Fibroblast of skin of scalp (primary cell): Measurements from ENCODE around the gene ZXDC.
A peak's percentile ranks its signal among the peaks of the same experiment; 100 is the strongest.

Experiments used
- DNase-seq: peaks from one replicate; pipeline ENCODE4 v3.0.0-alpha.2; 2013

ZXDC gene

GRCh38 chr3:126434931-126435411 lies 40.7 kb downstream of the ZXDC start:
- no peak for DNase-seq

DNA sequence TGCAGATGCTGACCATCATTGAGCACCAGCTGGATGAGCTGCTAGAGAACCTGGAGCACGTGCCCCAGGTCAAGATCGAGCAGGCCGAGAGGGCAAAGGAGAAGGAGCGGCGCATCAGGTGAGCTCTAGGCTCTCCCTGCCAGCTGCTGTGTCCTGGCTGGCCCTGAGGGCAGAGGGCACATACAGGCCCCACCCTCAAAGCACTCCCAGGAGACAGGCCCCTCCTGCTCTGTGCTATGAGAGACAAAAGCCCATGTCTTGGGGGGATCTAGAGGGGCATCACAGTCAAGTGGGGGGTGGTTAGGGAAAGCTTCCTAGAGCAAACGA lies 41.5 kb downstream of the ZXDC start:
- DNase-seq = no peak

DNA sequence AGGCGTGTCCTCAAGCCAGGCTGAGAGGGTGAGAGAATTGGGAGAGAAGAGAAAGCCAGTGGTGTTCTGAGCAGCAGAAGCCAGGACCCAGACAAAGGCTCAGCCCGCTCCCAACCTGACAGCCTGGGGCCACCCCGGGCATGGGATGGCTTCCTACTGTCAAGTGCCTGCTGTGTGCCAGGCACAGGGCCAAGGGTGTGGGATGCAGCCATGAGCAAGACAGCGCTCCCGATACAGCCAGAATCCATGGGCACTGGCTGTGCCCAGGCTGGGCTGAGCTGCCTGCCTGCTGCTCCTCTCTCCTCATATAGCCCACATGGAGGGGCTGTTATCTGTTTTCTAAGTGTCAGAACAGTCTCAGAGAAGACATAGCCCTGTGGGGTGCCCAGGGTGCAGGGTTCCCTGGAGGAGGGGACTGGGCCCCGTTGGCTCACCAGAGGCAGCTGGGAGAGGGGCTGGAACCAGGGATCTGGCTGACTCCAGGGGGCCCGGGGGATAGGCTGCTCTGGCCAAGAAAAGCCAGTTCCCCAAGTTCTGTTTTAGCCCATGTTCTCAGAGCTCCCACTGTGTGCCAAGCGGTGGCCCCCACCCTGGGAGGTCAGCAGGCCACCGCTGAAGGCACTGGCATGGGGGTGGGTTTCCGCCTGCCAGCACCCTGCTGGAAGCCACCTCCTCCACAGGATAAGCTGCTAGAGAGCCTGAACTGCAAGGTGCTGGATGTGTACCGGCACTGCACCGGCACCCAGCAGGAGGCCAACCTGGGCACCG lies 42.0 kb downstream of the ZXDC start:
- DNase-seq = no peak

DNA sequence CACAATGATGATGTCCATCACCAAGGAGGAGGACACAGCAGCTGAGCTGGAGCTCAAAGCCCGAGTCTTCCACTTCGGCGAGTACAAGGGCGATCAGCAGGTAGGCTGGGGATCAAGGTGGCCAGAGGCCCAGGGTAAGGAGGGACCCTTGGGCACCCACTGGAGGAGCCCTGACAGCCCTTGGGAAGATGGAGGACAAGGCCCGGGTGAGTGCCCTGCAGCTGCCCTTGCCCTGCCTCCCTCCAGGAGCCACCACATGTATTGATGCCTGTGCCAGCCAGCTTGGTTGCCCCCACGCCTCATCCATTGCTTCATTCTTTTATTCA lies 42.6 kb downstream of the ZXDC start:
- DNase-seq = no peak

GRCh38 chr3:126432361-126433104 lies 43.2 kb downstream of the ZXDC start:
- DNase-seq = peak; percentile 50

DNA sequence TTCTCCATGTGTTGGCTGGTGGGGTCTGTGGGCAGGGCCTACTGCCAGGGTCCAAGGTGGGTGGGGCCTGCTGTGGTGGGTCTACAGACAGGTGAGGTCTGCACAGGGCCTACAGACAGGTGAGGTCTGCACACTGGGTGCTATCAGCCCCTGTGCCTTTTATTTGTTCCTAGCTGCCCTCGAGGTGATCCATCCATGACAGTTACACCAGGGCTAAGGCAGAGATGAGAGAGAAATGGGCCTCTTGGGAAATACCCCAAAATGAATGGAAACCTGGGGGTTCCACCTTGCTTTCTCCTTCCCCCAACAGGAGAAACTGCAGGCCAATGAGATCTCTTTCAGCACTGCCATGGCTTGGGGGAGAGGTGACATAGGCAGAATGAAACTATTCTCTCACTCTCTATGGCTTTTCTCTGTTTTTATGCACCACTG lies 44.6 kb downstream of the ZXDC start:
- DNase-seq = no peak

- DNase-seq = no peak
These were observed 50.9 kb downstream of the ZXDC start for GRCh38 chr3:126424751-126425150.

DNA sequence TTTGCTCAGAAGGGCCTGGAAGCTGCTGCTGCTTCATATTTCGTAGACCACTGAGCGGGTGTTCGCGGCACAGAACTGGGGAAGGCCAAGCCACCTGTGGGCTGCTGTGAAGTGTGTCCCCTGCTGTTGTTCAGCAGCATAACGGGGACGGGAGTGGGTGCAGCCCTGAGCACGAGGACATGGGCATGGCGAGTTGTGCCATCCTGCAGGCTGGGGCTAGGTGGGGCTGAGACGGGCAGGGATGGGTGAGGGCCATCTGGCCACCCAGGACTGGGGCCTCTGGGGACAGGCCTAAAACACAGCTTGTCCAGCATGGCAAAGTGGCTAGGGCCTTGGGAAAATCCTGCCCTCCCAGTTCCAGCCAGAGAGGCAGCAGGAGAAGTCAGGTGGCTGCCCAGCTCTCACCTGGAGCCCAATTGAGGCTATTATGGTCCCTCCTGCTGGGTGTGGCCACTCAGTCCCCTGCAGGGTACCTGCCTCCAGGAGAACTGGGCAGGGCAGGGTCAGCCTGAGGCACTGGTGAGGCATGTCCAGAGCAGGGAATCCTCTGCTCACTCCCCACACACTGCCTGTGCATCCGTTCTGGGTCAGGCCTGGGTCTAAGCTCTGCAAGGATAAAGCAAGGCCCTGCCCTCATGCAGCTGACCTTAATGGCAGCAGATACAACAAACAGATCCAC lies 51.5 kb downstream of the ZXDC start:
- DNase-seq = no peak

- no peak for DNase-seq
These were observed 52.3 kb downstream of the ZXDC start for GRCh38 chr3:126423191-126424038.

- DNase-seq = no peak
These were observed 53.1 kb downstream of the ZXDC start for GRCh38 chr3:126422571-126423091.

DNA sequence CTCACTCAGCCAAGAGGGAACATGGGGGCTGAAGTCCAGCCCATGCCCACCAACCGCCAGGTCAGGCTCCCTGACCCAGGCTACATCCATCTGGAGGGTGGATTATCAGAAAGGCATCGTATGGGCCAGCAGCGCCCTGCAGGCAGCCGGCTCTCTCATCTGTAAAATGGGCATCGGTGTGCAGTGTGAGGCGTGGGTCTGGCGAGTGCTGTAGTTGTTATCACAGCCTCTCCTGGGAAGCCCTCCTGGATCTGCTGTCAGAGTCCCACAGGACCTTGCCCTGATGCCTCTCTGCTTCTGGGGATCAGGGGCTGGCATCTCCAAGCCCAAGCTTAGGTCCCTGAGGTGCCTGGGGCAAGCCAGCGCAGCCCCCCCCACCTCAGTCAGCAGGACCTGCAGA lies 53.6 kb downstream of the ZXDC start:
- DNase-seq = no peak

- no peak for DNase-seq
These were observed 54.0 kb downstream of the ZXDC start for GRCh38 chr3:126421573-126422119.

DNA sequence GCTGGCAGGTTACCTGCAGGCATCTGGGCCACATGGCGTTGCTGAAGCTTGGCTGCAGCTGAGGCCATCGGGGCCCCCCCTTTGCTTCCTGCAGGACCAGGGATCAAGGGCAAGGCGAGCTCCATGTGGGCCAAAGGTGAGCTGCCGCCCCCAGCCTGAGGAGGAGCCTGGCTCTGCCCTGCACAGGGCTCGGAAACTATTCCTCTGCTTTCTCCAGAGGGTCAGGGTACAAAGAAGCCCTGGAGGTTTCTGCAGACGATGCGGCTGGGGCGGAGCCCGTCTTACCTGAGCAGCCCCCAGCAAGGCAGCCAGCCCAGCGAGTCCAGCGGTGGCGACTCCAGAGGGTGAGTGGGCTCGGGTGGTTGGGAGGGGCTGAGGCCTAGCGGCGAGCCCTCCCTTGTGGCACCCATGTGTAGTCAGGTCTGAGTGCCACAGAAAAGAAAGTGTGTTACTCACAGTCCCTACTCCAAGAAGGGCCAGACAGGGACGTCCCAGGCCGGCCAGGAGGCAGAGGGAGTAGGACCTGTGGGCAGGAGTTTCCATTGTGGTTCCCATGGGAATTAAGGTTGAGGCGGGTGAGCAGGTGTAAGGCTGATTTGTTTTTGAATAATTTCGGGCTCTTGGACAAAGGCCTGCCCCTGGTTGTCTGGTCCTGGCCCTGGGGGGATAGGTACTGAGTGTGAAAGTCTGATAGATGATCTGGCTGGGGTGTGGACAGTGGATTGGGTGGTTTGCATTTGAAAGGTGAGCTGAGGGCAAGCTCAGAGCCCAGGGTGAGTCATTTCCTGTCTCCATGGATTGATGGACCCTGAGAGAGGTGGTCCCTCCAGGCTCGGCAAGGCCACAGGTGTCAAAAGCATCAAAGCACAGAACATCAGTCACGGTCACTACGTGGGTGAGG lies 55.6 kb downstream of the ZXDC start:
- no peak for DNase-seq

DNA sequence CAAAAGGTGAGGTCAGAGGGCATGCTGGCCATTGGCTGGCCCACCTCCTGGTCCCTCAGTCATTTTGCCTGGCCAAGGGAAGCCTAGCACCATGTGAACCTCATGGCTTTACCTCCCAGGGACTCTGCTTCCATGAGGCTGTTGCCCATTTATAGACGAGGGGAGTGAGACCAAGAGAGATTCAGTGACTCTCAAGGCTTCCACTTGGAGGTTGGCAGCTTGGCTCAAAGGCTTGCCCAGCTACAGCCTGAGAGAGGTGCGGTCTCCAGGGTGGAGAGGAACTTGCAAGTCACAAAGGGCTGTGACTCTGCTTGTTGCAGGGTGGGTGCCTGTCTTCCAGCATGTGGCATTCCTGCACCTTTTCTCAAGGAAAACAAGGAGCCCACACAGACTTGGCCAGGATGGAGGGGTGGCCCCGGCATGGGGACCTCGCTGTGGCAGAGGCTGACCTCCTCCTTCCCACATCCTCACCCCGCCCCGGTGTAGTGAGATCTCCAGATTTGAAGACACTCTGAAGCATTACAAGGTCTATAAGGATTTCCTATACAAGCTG lies 56.5 kb downstream of the ZXDC start:
- no peak for DNase-seq

DNA sequence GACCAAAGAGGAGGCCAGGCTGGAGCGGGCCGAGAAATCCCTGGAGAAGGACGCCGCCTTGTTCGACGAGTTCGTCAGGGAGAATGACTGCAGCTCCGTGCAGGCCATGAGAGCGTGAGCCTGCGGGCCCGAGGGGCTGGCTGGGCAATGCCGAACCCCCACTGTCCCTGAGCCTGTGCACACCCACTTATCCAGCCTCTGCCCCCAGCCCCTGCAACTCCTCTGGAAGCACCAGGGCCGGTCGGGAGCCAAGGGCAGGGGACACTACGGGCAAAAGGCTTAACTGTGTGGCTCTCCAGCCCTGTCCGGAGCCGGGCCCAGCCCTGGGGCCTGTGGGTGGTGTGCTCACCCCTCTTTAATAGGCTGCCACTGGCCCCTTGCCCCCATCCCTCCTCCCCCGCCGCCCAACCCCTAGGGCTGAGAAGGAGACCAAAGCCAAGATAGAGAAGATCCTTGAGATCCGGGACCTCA lies 57.0 kb downstream of the ZXDC start:
- DNase-seq = no peak

DNA sequence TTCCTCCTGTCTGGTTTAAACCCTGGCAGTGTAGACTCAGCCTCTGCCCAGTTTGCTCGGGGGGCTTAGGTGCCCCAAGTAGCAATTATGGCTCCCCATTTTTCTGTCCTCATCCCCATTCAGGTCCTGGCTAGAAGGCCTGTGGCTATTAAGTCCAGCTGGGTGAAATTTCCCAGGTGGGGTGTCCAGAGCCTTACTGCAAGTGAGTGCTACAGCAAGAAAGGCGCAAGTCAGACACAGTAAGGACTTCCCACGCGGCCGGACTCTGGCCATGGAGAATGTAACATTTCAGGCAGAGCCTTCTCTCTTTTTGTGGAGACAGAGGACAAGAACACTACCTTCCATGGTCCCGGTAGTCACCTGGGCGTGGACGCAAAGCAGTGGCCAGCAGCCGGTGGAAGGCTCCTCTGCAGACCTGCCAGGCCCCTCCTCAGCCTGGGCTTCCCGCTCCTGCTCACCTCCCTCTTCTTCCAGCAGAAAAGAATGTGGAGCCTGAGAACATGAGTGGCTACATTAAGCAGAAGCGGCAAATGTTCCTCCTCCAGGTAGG lies 57.6 kb downstream of the ZXDC start:
- DNase-seq = no peak

DNA sequence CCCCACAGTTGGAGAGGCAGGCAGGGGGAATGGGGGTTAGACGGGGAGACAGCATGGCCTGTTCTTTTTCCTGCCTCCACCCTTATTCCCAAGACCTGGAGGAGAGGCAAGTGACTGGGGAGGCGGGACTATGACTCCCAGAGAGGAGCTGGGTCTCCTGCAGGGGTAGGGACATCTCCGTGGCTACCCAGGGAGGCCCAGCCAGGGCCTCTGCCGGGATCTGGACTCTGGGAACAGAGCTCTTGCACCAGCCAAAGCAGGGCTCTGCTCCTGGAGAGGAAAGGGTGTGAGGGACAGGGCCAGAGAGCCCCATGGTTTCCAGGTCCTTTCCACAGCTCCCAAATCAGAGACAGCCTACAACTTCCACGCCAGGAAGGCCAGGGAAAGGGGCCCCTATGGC lies 58.2 kb downstream of the ZXDC start:
- no peak for DNase-seq

DNA sequence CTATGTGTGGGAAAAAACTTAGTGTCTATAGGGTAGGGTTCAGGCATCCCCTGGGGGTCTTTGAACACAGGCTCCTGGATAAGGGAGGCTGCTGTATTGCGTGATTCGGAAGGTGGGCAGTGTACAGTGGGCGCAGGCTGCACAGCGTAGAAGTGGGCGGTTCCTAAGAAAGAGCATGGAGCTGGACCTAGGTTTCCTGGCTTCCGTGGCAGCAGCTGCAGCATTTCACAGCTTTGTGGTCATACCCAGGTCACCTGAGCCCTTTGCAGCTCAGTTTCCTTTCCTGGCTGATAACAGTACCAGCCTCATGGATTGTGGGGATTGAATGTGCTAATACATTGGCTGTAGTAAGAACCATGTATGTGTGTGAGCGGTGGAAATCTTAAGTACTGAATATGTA lies 58.7 kb downstream of the ZXDC start:
- DNase-seq = no peak

- no peak for DNase-seq
These were observed 59.8 kb downstream of the ZXDC start for GRCh38 chr3:126415661-126416591.
